HCT116 (cell line): ENCODE measurements around the gene NOLC1.

Source experiments
- CEBPB ChIP-seq: IDR thresholded peaks from 2 replicates; pipeline ENCODE4 v1.6.1; 2012; ENCODE audit warnings: low read depth
- POLR2A ChIP-seq: IDR thresholded peaks from 2 replicates; pipeline ENCODE4 v1.7.0; 2011; ENCODE audit warnings: borderline replicate concordance; ENCODE audit not compliant: insufficient read depth, insufficient read length; ENCODE audit errors: extremely low read depth
- POLR2AphosphoS5 ChIP-seq: IDR thresholded peaks from 2 replicates; pipeline ENCODE4 v1.6.1; 2011; ENCODE audit warnings: mild to moderate bottlenecking, low read depth, low read length, moderate library complexity
- SIN3A ChIP-seq: IDR thresholded peaks from 2 replicates; pipeline ENCODE4 v1.6.1; 2012; ENCODE audit warnings: low read depth
- SP1 ChIP-seq: IDR thresholded peaks from 2 replicates; pipeline ENCODE4 v1.6.1; 2012; ENCODE audit warnings: low read depth
- TF ChIP-seq, protein P1 (sequence below), 3 experiments: fragments of 200-600 bp in 1 of 3; sonication (generic) in 1 of 3; IDR thresholded peaks in 2 of 3; conservative IDR thresholded peaks in 1 of 3; 2 replicates each; pipeline ENCODE4 v1.5.1; 2012 to 2017; ENCODE audit warnings: low read depth in 2 of 3, low read length in 2 of 3, antibody characterized with exemption in 1 of 3, borderline replicate concordance in 1 of 3, control low read depth in 1 of 3, mild to moderate bottlenecking in 1 of 3, mixed read lengths in 1 of 3, mixed run types in 1 of 3, moderate library complexity in 1 of 3; ENCODE audit not compliant: insufficient read depth in 1 of 3

GRCh38 chr10:102196893-102197292 lies 44.7 kb downstream of the NOLC1 start:
- TF ChIP-seq, protein P1, sequence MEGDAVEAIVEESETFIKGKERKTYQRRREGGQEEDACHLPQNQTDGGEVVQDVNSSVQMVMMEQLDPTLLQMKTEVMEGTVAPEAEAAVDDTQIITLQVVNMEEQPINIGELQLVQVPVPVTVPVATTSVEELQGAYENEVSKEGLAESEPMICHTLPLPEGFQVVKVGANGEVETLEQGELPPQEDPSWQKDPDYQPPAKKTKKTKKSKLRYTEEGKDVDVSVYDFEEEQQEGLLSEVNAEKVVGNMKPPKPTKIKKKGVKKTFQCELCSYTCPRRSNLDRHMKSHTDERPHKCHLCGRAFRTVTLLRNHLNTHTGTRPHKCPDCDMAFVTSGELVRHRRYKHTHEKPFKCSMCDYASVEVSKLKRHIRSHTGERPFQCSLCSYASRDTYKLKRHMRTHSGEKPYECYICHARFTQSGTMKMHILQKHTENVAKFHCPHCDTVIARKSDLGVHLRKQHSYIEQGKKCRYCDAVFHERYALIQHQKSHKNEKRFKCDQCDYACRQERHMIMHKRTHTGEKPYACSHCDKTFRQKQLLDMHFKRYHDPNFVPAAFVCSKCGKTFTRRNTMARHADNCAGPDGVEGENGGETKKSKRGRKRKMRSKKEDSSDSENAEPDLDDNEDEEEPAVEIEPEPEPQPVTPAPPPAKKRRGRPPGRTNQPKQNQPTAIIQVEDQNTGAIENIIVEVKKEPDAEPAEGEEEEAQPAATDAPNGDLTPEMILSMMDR (IDR thresholded peaks at IDR 0.05 in 2 of 3, conservative IDR thresholded peaks at IDR 0.05 in 1 of 3; ENCODE audit: borderline replicate concordance in 1 of 3, insufficient read depth in 1 of 3, low read depth in 2 of 3, low read length in 2 of 3) = no peak
- no peak for TF ChIP-seq POLR2AphosphoS5
- no peak for TF ChIP-seq CEBPB
- TF ChIP-seq POLR2A = no peak
- TF ChIP-seq SP1 = no peak
- TF ChIP-seq SIN3A = no peak
